Neural cell (in vitro differentiated cells): ENCODE results near the gene CACNA1D. TPM values are rescaled to one million over a fixed set of nuclear protein-coding genes. Genes with fewer than 3 reads are reported as not detected.

Experiments
- H2AFZ ChIP-seq: fragments of 200-600, 300-800 bp; sonication (generic), shearing (Covaris generic); 2 replicates; pipeline ENCODE4 v1.6.0; 2014; ENCODE audit warnings: low read depth, mild to moderate bottlenecking, antibody characterized with exemption, low read length, moderate library complexity
- H3F3A ChIP-seq: fragments of 200-600 bp; shearing (Covaris generic); 2 replicates; pipeline ENCODE4 v1.6.1; 2016; ENCODE audit warnings: mild to moderate bottlenecking, moderate library complexity, mixed read lengths, antibody characterized with exemption, low read length; ENCODE audit not compliant: insufficient read depth, poor library complexity, severe bottlenecking
- H3K27ac ChIP-seq: fragments of 200-600, 300-800 bp; sonication (generic), shearing (Covaris generic); 2 replicates; pipeline ENCODE4 v1.5.1; 2014; ENCODE audit warnings: mild to moderate bottlenecking, low read length, moderate library complexity
- H3K27me3 ChIP-seq: fragments of 300-800, 200-600 bp; sonication (generic), shearing (Covaris generic); 2 replicates; pipeline ENCODE4 v1.6.0; 2014; ENCODE audit warnings: mild to moderate bottlenecking, low read depth, low read length, moderate library complexity; ENCODE audit not compliant: insufficient read depth
- H3K36me3 ChIP-seq: fragments of 300-800, 200-600 bp; sonication (generic), shearing (Covaris generic); 2 replicates; pipeline ENCODE4 v1.5.1; 2014; ENCODE audit warnings: mild to moderate bottlenecking, antibody characterized with exemption, low read length, moderate library complexity; ENCODE audit not compliant: insufficient read depth
- H3K4me2 ChIP-seq: fragments of 300-800, 200-600 bp; sonication (generic), shearing (Covaris generic); 2 replicates; pipeline ENCODE4 v1.6.0; 2014; ENCODE audit warnings: mild to moderate bottlenecking, low read length
- H3K4me3 ChIP-seq: fragments of 300-800, 200-600 bp; sonication (generic), shearing (Covaris generic); 2 replicates; pipeline ENCODE4 v1.5.1; 2014; ENCODE audit warnings: mild to moderate bottlenecking, low read length, moderate library complexity
- H3K79me2 ChIP-seq: fragments of 200-600 bp; shearing (Covaris generic); replicated peaks from 2 replicates; pipeline ENCODE4 v1.6.0; 2014; ENCODE audit warnings: mild to moderate bottlenecking, low read length, moderate library complexity; ENCODE audit not compliant: insufficient read depth
- H3K9ac ChIP-seq: fragments of 300-800, 200-600 bp; sonication (generic), shearing (Covaris generic); 2 replicates; pipeline ENCODE4 v1.6.1; 2016; ENCODE audit warnings: mild to moderate bottlenecking, low read length, mixed read lengths
- H3K9me2 ChIP-seq: fragments of 200-600 bp; shearing (Covaris generic); 2 replicates; pipeline ENCODE4 v1.6.1; 2016; ENCODE audit warnings: mild to moderate bottlenecking, low read length, mixed read lengths; ENCODE audit not compliant: insufficient read depth
- H3K9me3 ChIP-seq: fragments of 200-600, 300-800 bp; sonication (generic), shearing (Covaris generic); 2 replicates; pipeline ENCODE4 v1.6.1; 2016; ENCODE audit warnings: mild to moderate bottlenecking, mixed run types, low read length, moderate library complexity, mixed read lengths
- H4K20me1 ChIP-seq: fragments of 200-600 bp; shearing (Covaris generic); 2 replicates; pipeline ENCODE4 v1.6.1; 2016; ENCODE audit warnings: mild to moderate bottlenecking, mixed run types; ENCODE audit not compliant: insufficient read depth
- EP300 ChIP-seq: fragments of 450-650 bp; conservative IDR thresholded peaks from 2 replicates; pipeline ENCODE4 v1.6.1; 2014; ENCODE audit warnings: antibody characterized with exemption, mild to moderate bottlenecking, moderate library complexity; ENCODE audit not compliant: poor library complexity, severe bottlenecking
- EZH2 ChIP-seq: fragments of 200-600, 300-800 bp; shearing (Covaris generic), sonication (generic); IDR thresholded peaks from 2 replicates; pipeline ENCODE4 v1.6.1; 2014; ENCODE audit warnings: antibody characterized with exemption, low read length, borderline replicate concordance, mild to moderate bottlenecking; ENCODE audit not compliant: insufficient read depth, poor library complexity, severe bottlenecking
- MXI1 ChIP-seq: fragments of 450-650 bp; conservative IDR thresholded peaks from 2 replicates; pipeline ENCODE4 v1.6.1; 2014; ENCODE audit warnings: antibody characterized with exemption, mild to moderate bottlenecking; ENCODE audit not compliant: poor library complexity, severe bottlenecking
- POLR2AphosphoS5 ChIP-seq: IDR thresholded peaks from 2 replicates; pipeline ENCODE4 v1.6.1; 2012
- RAD21 ChIP-seq: fragments of 450-650 bp; conservative IDR thresholded peaks from 2 replicates; pipeline ENCODE4 v1.6.1; 2014; ENCODE audit warnings: antibody characterized with exemption, mild to moderate bottlenecking, moderate library complexity
- SMC3 ChIP-seq: fragments of 450-650 bp; conservative IDR thresholded peaks from 2 replicates; pipeline ENCODE4 v1.6.1; 2014; ENCODE audit warnings: antibody characterized with exemption, mild to moderate bottlenecking, moderate library complexity; ENCODE audit not compliant: poor library complexity
- TAF1 ChIP-seq: IDR thresholded peaks from 2 replicates; pipeline ENCODE4 v1.6.1; 2012; ENCODE audit warnings: low read depth
- polyA plus RNA-seq: library from polyadenylated mRNA; depleted of rRNA; stranded (reverse); fragments of >200 nt; gene quantifications from 2 replicates; pipeline ENCODE4 v1.2.3, GENCODE V29; 2014
- TF ChIP-seq, protein P1 (sequence below): IDR thresholded peaks from 2 replicates; pipeline ENCODE4 v1.6.1; 2012; ENCODE audit warnings: borderline replicate concordance
- TF ChIP-seq, protein P2 (sequence below): fragments of 450-650 bp; IDR thresholded peaks from 2 replicates; pipeline ENCODE4 v1.5.1; 2014; ENCODE audit warnings: antibody characterized with exemption, mild to moderate bottlenecking, moderate library complexity; ENCODE audit not compliant: poor library complexity, severe bottlenecking

Gene CACNA1D
- polyA plus RNA-seq, 1 donor from 2014 or later: 22.5 TPM

DNA sequence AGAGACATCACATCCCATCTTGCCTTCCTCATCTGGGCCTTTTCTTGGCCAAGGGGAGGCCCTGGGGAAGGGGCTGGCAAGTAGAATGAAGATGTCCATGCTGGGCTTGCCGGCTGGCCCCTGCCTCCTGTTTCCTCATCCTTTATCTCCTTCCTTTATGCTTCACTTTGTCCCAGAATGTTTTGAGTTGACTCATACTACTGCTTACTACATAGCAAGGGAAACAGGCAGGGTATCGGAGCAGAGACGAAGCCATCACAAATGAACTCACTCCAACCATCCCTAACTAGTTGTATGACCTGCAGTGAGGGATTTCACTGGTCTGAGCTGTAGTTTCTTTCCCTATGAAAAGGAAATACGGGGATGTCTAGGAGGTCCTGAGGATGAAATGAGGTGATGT is 285.8 kb downstream of the CACNA1D start:
- H3K9me3 ChIP-seq: no peaks in the 10 kb centered on the region
- no peak overlapping the region for H3K27ac ChIP-seq
- H2AFZ ChIP-seq: no peak overlapping the region
- H3K79me2 ChIP-seq: no peaks in the 10 kb centered on the region
- no peaks in the 10 kb centered on the region for H3K9me2 ChIP-seq
- no peaks in the 10 kb centered on the region for H3F3A ChIP-seq
- H4K20me1 ChIP-seq: no peaks in the 10 kb centered on the region
- TF ChIP-seq, protein P1, sequence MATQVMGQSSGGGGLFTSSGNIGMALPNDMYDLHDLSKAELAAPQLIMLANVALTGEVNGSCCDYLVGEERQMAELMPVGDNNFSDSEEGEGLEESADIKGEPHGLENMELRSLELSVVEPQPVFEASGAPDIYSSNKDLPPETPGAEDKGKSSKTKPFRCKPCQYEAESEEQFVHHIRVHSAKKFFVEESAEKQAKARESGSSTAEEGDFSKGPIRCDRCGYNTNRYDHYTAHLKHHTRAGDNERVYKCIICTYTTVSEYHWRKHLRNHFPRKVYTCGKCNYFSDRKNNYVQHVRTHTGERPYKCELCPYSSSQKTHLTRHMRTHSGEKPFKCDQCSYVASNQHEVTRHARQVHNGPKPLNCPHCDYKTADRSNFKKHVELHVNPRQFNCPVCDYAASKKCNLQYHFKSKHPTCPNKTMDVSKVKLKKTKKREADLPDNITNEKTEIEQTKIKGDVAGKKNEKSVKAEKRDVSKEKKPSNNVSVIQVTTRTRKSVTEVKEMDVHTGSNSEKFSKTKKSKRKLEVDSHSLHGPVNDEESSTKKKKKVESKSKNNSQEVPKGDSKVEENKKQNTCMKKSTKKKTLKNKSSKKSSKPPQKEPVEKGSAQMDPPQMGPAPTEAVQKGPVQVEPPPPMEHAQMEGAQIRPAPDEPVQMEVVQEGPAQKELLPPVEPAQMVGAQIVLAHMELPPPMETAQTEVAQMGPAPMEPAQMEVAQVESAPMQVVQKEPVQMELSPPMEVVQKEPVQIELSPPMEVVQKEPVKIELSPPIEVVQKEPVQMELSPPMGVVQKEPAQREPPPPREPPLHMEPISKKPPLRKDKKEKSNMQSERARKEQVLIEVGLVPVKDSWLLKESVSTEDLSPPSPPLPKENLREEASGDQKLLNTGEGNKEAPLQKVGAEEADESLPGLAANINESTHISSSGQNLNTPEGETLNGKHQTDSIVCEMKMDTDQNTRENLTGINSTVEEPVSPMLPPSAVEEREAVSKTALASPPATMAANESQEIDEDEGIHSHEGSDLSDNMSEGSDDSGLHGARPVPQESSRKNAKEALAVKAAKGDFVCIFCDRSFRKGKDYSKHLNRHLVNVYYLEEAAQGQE: no peak
- TF ChIP-seq TAF1 (no peak), MXI1 (no peak), EP300 (no peak), POLR2AphosphoS5 (no peak), SMC3 (no peak), EZH2 (no peak), RAD21 (no peak)
- TF ChIP-seq, protein P2, sequence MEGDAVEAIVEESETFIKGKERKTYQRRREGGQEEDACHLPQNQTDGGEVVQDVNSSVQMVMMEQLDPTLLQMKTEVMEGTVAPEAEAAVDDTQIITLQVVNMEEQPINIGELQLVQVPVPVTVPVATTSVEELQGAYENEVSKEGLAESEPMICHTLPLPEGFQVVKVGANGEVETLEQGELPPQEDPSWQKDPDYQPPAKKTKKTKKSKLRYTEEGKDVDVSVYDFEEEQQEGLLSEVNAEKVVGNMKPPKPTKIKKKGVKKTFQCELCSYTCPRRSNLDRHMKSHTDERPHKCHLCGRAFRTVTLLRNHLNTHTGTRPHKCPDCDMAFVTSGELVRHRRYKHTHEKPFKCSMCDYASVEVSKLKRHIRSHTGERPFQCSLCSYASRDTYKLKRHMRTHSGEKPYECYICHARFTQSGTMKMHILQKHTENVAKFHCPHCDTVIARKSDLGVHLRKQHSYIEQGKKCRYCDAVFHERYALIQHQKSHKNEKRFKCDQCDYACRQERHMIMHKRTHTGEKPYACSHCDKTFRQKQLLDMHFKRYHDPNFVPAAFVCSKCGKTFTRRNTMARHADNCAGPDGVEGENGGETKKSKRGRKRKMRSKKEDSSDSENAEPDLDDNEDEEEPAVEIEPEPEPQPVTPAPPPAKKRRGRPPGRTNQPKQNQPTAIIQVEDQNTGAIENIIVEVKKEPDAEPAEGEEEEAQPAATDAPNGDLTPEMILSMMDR: no peak
- H3K9ac ChIP-seq: no peak overlapping the region
- no peaks in the 10 kb centered on the region for H3K36me3 ChIP-seq
- H3K4me2 ChIP-seq: no peak overlapping the region
- no peak overlapping the region for H3K4me3 ChIP-seq
- H3K27me3 ChIP-seq: no peaks in the 10 kb centered on the region

DNA sequence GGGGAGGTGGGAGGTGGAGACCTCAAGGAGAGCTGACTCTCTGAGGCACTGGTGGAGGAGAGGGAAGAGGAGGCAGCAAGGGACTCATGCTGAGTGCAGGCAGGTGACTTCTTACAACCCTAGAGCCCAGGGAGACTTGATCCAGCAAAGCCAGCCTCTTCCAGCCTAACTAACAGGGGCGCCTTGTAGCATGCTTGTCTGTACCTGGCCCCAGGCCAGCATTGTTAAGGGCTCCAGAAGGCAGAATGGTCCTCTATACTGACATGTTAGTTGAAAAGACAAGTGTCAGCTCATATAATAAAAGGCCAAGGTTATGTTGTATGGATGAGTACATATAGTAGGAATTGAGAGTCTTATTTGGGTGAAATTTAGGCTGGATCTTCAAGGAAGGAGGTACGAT is 286.4 kb downstream of the CACNA1D start:
- no peak overlapping the region for H3K4me3 ChIP-seq
- H2AFZ ChIP-seq: no peak overlapping the region
- no peaks in the 10 kb centered on the region for H3F3A ChIP-seq
- no peak overlapping the region for H3K9ac ChIP-seq
- no peaks in the 10 kb centered on the region for H4K20me1 ChIP-seq
- H3K27ac ChIP-seq: no peak overlapping the region
- TF ChIP-seq POLR2AphosphoS5: no peak
- TF ChIP-seq EZH2: no peak
- TF ChIP-seq, protein P1: no peak
- TF ChIP-seq, protein P2: no peak
- TF ChIP-seq EP300: no peak
- TF ChIP-seq SMC3: no peak
- no peak for TF ChIP-seq MXI1
- TF ChIP-seq RAD21: no peak
- no peak for TF ChIP-seq TAF1
- no peaks in the 10 kb centered on the region for H3K27me3 ChIP-seq
- no peak overlapping the region for H3K4me2 ChIP-seq
- H3K79me2 ChIP-seq: no peaks in the 10 kb centered on the region
- H3K9me3 ChIP-seq: no peaks in the 10 kb centered on the region
- no peaks in the 10 kb centered on the region for H3K9me2 ChIP-seq
- no peaks in the 10 kb centered on the region for H3K36me3 ChIP-seq
